Measurements from ENCODE around the gene CD9.
A peak's percentile ranks its signal among the peaks of the same experiment; 100 is the strongest.

Gene CD9

GRCh38 chr12:6250343-6250742 lies 50.1 kb downstream of the CD9 start:
- DNase-seq, result no peak

DNA sequence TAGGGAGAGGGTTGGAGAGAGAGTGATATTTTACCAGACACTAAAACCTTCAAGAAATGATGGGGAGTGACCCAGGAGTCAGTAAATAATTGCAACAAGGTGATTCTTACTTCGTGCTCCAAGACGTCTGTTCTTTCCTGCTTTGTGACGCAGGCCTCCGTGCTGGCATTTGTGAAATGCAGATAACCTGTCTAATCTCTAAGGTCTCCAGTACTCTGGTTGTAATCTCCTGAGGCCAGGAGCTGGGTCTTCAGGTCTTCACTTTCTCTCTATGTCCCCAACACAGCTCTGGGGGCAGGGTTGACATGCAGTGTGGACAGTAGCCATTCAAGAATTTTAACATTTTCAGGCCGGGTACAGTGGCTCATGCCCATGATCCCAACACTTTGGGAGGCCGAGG lies 53.1 kb downstream of the CD9 start:
- peak; percentile 63 for DNase-seq

DNA sequence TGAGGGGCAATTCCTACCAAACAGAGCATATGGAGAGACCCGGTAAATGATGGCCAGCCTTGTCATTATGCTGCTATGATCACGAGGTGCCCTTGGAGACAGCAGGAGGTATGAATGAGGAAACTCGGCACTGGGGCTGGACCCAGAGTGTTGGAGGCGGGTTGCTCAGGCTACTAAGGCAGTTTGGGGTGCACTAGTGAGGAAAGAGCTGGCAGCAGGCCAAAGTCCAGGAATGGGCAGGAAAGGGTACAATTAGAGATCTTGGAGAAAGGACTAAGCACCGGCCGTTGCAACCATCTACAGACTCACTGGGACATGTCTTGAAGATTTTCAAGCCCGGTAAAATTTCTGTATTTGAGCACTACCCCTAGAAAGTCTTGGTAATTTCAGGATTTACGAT lies 54.3 kb downstream of the CD9 start:
- no peak for DNase-seq

- DNase-seq, result no peak
Observed at GRCh38 chr12:6257007-6257406, 56.8 kb downstream of the CD9 start.

- no peak for DNase-seq
Observed at GRCh38 chr12:6262211-6262610, 62.0 kb downstream of the CD9 start.

DNA sequence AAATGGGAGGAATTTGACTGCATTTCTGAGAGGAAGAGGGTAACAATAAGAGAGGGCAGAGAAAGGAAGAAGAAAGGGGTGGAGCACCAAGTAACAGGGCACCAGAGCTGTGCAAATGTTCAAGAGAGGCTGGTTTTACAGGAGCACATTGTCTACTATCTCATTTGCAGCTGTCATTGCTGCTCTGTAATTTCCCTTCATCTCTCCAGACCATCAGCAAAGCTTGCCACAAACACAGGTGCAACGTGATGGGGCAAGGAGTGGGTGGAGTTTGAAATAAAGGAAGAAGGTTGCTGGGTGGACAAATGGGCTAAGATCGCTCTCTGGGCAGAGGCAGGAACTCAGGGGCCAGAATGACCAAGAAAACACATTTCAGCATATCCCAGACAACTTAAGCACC lies 62.4 kb downstream of the CD9 start:
- DNase-seq, result peak; percentile 79

- peak; percentile 84 for DNase-seq
Observed at GRCh38 chr12:6263931-6264330, 63.7 kb downstream of the CD9 start.

GRCh38 chr12:6264402-6265037 lies 64.3 kb downstream of the CD9 start:
- DNase-seq, result no peak

GRCh38 chr12:6265038-6265405 lies 64.8 kb downstream of the CD9 start:
- DNase-seq, result no peak

DNA sequence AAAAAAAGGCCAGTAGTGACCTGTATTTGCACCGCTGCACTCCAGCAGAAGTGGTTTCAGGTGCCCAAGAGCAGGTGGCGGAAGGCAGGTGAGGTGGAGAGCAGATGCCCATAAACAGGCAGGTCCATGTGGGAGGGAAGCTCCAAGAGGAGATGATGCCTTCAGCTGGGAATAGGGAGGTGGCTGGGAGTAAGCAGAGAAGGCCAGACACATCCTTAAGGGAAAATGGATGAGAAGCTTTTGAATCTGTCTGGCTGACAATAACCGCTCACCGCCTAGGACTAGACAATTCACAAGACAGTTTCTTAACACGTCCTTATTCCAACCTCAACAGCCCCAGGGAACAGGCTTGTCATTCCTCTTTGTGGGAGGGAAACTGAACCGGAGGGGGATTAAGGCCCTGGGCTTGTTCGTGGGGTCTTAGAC lies 66.4 kb downstream of the CD9 start:
- no peak for DNase-seq

GRCh38 chr12:6266971-6267721 lies 66.9 kb downstream of the CD9 start:
- DNase-seq, result no peak

DNA sequence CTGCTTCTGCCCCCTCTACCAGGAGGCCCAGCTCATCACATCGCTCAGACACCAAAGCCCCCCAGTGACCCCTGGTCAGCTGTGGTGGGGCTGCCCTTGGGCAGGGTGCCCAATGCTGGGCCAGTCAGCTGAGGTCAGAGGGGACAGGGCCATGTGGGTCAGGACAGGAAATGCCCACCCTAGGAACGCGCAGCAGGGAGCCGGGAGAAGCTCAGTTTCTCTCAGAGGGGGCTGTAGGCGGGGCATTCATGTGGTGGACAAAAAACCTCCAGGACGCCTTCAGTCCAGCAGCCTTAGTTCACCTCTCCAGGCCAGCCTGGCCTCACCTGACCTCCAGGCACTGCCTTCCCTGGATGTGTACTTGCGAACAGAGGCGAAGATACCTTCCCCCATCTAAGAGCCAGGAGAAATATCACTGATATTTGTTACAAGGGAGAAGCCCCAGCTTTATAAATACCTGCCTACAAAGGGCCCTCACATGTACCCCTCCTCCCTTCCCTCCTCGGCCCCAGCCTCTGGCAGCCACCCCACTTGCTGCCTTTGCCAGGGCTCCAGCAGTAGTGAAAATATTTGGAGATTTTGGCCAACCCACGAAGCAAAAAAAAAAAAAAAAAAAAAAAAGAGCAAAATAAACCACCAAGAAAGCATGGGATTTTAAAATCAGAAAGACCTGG lies 68.4 kb downstream of the CD9 start:
- no peak for DNase-seq

- no peak for DNase-seq
Observed at GRCh38 chr12:6269986-6270385, 69.8 kb downstream of the CD9 start.

- DNase-seq, result no peak
Observed at GRCh38 chr12:6271281-6271680, 71.1 kb downstream of the CD9 start.

DNA sequence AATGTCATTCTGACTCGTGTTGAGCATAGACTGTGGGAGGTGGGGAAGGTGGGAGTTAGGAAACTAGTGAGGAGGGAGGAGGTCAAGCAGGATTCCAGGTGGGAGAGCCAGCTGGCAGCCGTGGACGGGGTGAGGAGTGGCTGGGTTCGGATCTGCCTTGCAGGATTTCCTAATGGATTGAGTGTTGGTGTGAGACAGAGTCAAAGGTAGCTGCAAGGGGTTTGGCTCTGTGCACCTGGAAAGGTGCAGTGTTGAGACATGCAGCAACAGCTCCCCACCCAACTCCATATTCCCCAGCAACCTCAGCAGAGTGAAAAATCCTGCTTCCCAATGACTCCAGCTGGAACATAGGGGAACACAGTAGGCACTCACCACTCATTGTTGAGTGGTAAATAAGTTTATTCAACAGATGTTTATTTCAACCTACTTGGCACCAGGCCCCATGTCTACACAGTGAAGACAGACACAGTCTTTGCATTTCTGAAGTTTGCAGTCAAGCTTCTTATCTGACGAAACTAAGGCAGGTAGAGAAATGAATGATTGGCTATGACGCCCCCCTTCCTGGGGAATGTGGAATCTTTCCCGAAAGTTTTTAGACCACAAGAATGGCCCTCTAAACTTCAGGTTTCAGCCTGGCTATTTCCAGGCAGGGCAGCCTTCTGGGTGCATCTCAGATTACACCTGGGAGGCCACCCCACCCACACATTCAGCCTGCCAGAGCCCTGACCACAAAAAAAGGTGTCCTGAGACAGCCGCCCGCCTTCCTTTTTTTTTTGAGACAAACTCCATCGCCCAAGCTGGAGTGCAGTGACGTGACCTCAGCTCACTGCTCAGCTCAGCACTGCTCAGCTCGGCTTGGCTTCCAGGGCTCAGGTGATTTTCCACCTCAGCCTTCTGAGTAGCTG lies 72.4 kb downstream of the CD9 start:
- no peak for DNase-seq

DNA sequence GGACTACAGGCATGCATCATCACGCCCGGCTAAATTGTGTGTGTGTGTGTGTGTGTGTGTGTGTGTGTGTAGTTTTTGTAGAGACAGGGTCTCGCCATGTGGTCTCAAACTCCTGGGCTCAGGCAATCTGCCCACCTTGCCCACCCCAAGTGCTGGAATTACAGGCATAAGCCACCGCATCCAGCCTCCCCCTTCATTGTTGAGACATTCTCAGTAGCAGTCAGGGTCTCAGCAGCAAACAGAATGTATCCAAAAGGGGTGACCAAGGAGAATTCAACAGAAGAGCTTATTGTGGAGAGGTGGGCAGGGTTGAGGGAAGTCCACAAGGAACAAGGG lies 73.0 kb downstream of the CD9 start:
- no peak for DNase-seq

DNA sequence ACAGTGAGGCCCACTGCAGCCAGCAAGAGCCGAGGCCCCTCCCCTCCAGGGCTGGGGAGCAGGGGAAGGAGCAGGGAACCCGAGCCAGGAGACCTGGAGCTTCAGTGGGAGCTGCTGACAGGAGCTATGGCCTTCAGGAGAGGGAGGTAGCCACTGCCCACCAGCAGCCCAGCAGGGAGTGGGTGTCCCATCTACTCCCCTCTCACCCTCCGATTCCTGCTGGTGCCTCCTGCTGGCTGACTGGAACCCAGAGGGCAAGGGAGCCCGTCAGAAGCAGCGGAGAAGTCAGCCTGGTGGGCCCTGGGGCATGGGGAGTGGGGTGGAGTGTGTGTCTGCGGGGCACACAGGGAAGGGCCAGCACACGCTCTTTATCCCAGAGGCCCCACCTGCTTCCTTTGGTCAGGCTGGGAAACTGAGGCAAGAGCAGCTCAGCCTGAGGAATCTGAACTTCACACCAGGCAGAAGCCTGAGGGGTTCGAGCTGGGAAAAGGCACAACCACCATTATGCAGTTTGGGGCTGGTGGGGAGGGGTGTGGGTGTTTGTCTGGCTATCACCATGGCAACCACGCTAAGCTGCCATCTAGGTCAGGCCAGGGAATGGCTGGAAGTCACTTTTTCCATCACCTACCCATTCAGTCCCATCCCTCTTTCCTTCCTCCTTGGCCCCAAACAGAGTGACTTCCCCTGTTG lies 73.5 kb downstream of the CD9 start:
- no peak for DNase-seq

- no peak for DNase-seq
Observed at GRCh38 chr12:6274231-6275221, 74.3 kb downstream of the CD9 start.

GRCh38 chr12:6275928-6276887 lies 76.0 kb downstream of the CD9 start:
- DNase-seq, result no peak

GRCh38 chr12:6276956-6277620 lies 76.9 kb downstream of the CD9 start:
- DNase-seq, result no peak
